Mesothelial cell of epicardium (in vitro differentiated cells): ENCODE data around the gene OPRM1. TPM values are rescaled to one million over a fixed set of nuclear protein-coding genes. Genes with fewer than 3 reads are reported as not detected.
"Not testable (repeated sequence)": the region's sequence is repeated elsewhere in the genome, so short reads cannot be mapped to it uniquely, and the experiment has no call there.

Source experiments
- DNase-seq, 2 experiments: peaks; one replicate each; pipeline ENCODE4 v3.0.0; 2021; ENCODE audit warnings: low spot score in 2 of 2; ENCODE audit not compliant: unreplicated experiment in 2 of 2
- H3K27ac Mint-ChIP-seq: 2 replicates; pipeline ENCODE4 v1.8.0; 2021; ENCODE audit warnings: mixed read lengths
- H3K27me3 Mint-ChIP-seq: 2 replicates; pipeline ENCODE4 v1.8.0; 2021; ENCODE audit warnings: low read depth, mixed read lengths
- H3K36me3 Mint-ChIP-seq: 2 replicates; pipeline ENCODE4 v1.8.0; 2021; ENCODE audit warnings: mixed read lengths
- H3K4me1 Mint-ChIP-seq: 2 replicates; pipeline ENCODE4 v1.8.0; 2021; ENCODE audit warnings: mixed read lengths
- H3K4me3 Mint-ChIP-seq: 2 replicates; pipeline ENCODE4 v1.8.0; 2021; ENCODE audit warnings: mild to moderate bottlenecking, moderate library complexity, mixed read lengths
- H3K9me3 Mint-ChIP-seq: 2 replicates; pipeline ENCODE4 v1.8.0; 2021; ENCODE audit warnings: mixed read lengths
- CTCF ChIP-seq: fragments of 200-600 bp; sonication (generic); IDR thresholded peaks from one replicate; pipeline ENCODE4 v1.5.0; 2021; ENCODE audit warnings: antibody characterized with exemption; ENCODE audit not compliant: unreplicated experiment
- total RNA-seq: library from RNA; stranded (reverse); gene quantifications from 3 replicates; pipeline ENCODE4 v1.2.1, GENCODE V29; 2021

Gene OPRM1
- total RNA-seq, 1 donor from 2014 or later, result not detected

DNA sequence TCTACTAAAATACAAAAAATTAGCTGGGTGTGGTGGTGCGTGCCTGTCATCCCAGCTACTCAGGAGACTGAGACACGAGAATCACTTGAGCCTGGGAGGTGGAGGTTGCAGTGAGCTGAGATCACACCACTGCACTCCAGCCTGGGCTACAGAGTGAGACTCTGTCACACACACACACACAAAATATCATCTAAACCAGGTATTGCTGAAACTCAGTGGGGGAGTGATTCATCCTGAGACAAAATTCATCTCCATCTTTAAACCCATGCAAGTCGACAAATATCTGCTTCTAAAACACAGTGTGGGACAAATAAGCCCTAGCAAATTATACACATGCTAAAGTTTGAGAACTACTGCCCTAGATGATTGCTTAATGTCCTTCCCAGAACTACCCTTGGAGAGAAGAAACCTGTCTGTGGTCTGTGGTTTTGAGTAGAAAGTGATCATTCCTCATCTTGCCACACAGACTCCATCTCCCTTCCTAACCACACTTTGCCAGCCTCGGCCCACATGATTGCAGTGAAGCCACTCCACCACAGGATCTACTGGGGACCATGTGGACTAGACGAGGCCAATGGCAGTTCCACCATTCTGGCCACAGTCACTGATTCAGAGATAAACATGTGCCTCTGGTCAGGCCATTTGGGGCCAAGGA is 130.3 kb downstream of the OPRM1 start:
- peaks cover 2% of the 10 kb centered on the region for H3K4me1 Mint-ChIP-seq
- peaks cover 12% of the 10 kb centered on the region for H3K9me3 Mint-ChIP-seq
- DNase-seq, result no peak
- H3K27ac Mint-ChIP-seq, result no peak overlapping the region
- no peaks in the 10 kb centered on the region for H3K27me3 Mint-ChIP-seq
- H3K4me3 Mint-ChIP-seq, result no peak overlapping the region
- H3K36me3 Mint-ChIP-seq, result peaks cover 3% of the 10 kb centered on the region
- no peak for TF ChIP-seq CTCF

DNA sequence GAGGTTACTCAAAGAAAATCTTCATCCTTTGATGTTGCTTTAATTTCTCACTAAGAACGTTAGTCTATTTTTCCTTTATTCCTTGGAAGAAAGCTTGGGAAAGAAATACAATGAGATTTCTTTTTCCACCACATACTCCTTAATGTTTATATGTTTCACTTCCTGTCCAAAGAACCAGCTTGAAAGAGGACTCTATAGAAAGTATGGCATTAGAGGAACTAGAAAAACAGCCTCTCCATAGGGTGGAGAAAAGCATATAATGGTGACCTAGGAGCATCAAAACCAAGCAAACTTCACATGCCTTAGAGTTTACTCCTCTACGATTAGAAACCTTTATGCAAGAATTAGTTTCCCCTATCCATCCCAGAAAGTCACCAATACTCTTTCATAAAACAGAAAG is 131.1 kb downstream of the OPRM1 start:
- no peak for TF ChIP-seq CTCF
- Mint-ChIP-seq H3K9me3 (peaks cover 17% of the 10 kb centered on the region), H3K4me3 (no peak overlapping the region), H3K27ac (no peak overlapping the region), H3K36me3 (peaks cover 3% of the 10 kb centered on the region), H3K27me3 (no peaks in the 10 kb centered on the region), H3K4me1 (no peaks in the 10 kb centered on the region)
- no peak for DNase-seq

- not testable (repeated sequence) for H3K4me3 Mint-ChIP-seq, H3K27ac Mint-ChIP-seq, DNase-seq, H3K4me1 Mint-ChIP-seq, H3K36me3 Mint-ChIP-seq, H3K27me3 Mint-ChIP-seq
- peaks cover 24% of the 10 kb centered on the region for H3K9me3 Mint-ChIP-seq
These were observed 133.4 kb downstream of the OPRM1 start for GRCh38 chr6:154172393-154172792.

DNA sequence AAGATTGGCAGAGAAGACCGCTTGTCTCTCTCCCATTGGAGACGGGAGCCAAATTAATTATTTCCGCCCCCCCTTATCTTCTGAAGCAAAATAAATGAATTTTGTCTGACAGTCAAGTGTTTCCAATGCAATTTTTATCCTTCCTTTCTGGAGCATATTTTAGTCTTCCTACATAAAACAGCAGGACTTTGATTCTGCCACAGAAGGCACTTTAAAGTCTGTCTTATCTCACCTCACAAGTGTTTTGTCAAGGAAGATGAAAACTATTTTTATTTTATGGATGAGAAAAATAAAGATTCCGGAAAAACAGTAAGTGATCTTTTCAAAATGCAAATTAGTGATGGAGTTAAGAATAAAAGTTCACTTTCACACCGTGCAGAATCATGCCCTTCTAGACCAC is 140.4 kb downstream of the OPRM1 start:
- H3K9me3 Mint-ChIP-seq, result peaks cover 21% of the 10 kb centered on the region
- H3K4me3 Mint-ChIP-seq, result no peak overlapping the region
- peaks cover 3% of the 10 kb centered on the region for H3K4me1 Mint-ChIP-seq
- H3K27me3 Mint-ChIP-seq, result no peaks in the 10 kb centered on the region
- no peak overlapping the region for H3K27ac Mint-ChIP-seq
- no peak for DNase-seq
- no peaks in the 10 kb centered on the region for H3K36me3 Mint-ChIP-seq
- no peak for TF ChIP-seq CTCF

DNA sequence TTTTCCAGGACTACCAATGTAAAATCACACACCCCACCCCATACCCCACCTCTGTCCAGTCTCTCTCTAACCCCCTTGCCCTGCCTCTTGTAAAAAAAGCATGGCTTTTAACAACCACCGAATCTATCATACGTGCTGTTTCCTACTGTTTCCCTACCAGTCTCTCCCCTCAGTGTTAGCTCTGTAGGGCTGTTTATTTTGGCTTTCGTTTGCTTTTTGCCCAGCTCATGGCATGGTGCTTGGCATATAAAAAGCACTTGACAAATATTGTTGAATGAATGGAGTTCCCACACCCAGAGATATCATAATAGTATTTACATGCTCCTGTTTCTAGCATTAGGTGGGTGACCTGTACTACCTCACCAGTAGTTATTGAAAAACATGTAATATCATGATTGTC is 148.2 kb downstream of the OPRM1 start:
- no peak for DNase-seq
- Mint-ChIP-seq H3K27ac (no peak overlapping the region), H3K4me3 (no peak overlapping the region), H3K9me3 (peaks cover 8% of the 10 kb centered on the region), H3K36me3 (no peaks in the 10 kb centered on the region), H3K27me3 (no peaks in the 10 kb centered on the region), H3K4me1 (no peaks in the 10 kb centered on the region)
- no peak for TF ChIP-seq CTCF

DNA sequence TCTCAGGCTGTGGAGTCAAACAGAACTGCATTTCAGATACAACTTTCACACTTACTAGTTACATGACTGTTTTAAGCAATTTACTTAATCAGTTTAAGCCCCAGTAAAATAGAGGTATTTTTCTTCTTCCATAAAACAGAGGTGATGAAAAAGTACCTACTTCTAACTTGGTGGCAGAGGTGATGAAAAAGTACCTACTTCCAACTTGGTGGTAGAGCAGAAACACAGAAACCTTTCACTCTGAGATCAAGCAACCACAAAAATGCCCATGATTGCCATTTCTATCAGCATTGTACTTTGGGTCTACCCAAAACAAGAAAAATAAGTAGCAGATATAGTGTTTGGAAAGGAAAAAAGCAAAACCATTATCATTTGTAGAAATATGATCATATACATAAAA is 148.7 kb downstream of the OPRM1 start:
- Mint-ChIP-seq H3K4me1 (no peaks in the 10 kb centered on the region), H3K36me3 (no peaks in the 10 kb centered on the region), H3K27ac (no peak overlapping the region), H3K9me3 (peaks cover 11% of the 10 kb centered on the region), H3K4me3 (no peak overlapping the region), H3K27me3 (no peaks in the 10 kb centered on the region)
- no peak for TF ChIP-seq CTCF
- DNase-seq, result no peak
